Heart left ventricle (tissue), 16 donors: ENCODE results near the gene PDE6A. TPM values are rescaled to one million over a fixed set of nuclear protein-coding genes. Genes with fewer than 3 reads are reported as not detected.

Experiments used
- ATAC-seq, 4 donors: fragments of 200-7000 bp; cut with Tn5 transposase; one replicate each; pipeline ENCODE4 v1.9.1; 2020 to 2022; ENCODE audit warnings: moderate library complexity in 4 of 4, mild to moderate bottlenecking in 3 of 4, moderate number of reproducible peaks in 1 of 4
- DNase-seq, 5 donors: peaks; one replicate each; pipeline ENCODE4 v3.0.0-alpha.2; 2020
- H3K27ac ChIP-seq, 12 donors: fragments of 200-600 bp; sonication (generic) in 4 of 12; one replicate each; pipeline versions ENCODE4 v1.5.0 to v1.8.0; 2016 to 2022; ENCODE audit warnings: mild to moderate bottlenecking in 2 of 12
- H3K27me3 ChIP-seq, 9 donors: fragments of 200-600 bp; sonication (generic) in 2 of 9; one replicate each; pipeline versions ENCODE4 v1.5.1 to v1.8.0; 2016 to 2022; ENCODE audit warnings: mild to moderate bottlenecking in 3 of 9
- H3K36me3 ChIP-seq, 9 donors: fragments of 200-600 bp; sonication (generic) in 2 of 9; one replicate each; pipeline versions ENCODE4 v1.5.0 to v1.8.0; 2018 to 2022; ENCODE audit warnings: mild to moderate bottlenecking in 2 of 9
- H3K4me1 ChIP-seq, 12 donors: fragments of 200-600 bp; sonication (generic) in 4 of 12; one replicate each; pipeline versions ENCODE4 v1.5.0 to v1.8.0; 2016 to 2022; ENCODE audit warnings: mild to moderate bottlenecking in 3 of 12
- H3K4me3 ChIP-seq, 12 donors: fragments of 200-600 bp; sonication (generic) in 4 of 12; one replicate each; pipeline versions ENCODE4 v1.5.0 to v1.8.0; 2017 to 2022; ENCODE audit warnings: mild to moderate bottlenecking in 9 of 12, moderate library complexity in 4 of 12
- H3K9me3 ChIP-seq, 12 donors: fragments of 200-600 bp; sonication (generic) in 4 of 12; one replicate each; pipeline versions ENCODE4 v1.5.0 to v1.8.0; 2016 to 2022; ENCODE audit warnings: mild to moderate bottlenecking in 1 of 12
- CTCF ChIP-seq, 12 donors: fragments of 200-600 bp; sonication (generic) in 4 of 12; IDR thresholded peaks; one replicate each; pipeline versions ENCODE4 v1.5.0 to v1.8.0; 2018 to 2022; ENCODE audit warnings: antibody characterized with exemption in 12 of 12, mild to moderate bottlenecking in 5 of 12
- POLR2A ChIP-seq, 2 donors: fragments of 450-650 bp; IDR thresholded peaks; one replicate each; pipeline ENCODE4 v1.6.1; 2017; ENCODE audit warnings: antibody characterized with exemption in 2 of 2, mild to moderate bottlenecking in 2 of 2, moderate library complexity in 2 of 2
- WGBS, 4 donors: extraction: QIAGEN DNeasy Blood & Tissue Kit in 2 of 4; methylation state at CpG; one replicate each; pipeline versions ENCODE4 v1.1.5 to v1.1.7; 2013 to 2018; 5-methylcytosine and 5-hydroxymethylcytosine counted together
- intact Hi-C, 10 donors: fragments of 100-400 bp; cut with DNase I; formaldehyde crosslinking; loops; one replicate each; pipeline versions ENCODE4 v1.11.1 to v1.14.2; 2022
- polyA plus RNA-seq, 2 donors: library from polyadenylated mRNA; stranded (reverse); fragments of 200-250 nt; gene quantifications; one replicate each; pipeline ENCODE4 v1.2.3, GENCODE V29; 2013
- total RNA-seq, 9 donors: library from RNA; depleted of rRNA in 2 of 9; stranded (reverse); fragments of >200 nt in 2 of 9; fragmentation: NEBNext Ultra II Directional in 3 of 9; extraction: Animal tissue kit (Norgen Biotek cat#: 25700) in 3 of 9; gene quantifications; one replicate each; pipeline versions ENCODE4 v1.1.0 to v1.2.4, GENCODE V29; 2016 to 2023
- donor health status: ischemic (EF 13 %, LVEDD 7.1; RV severe dilation, severe dysfunction).
- donor health status: healthy with polysubstance abuse.
- donor health status: DM: no; HTN: yes; CAD: no.
- donor health status: DM: no; HTN: no; CAD: no.
- donor health status: ischemic (EF 25% LVEDD 6.9; RV normal size, moderate dysfunction).
- donor health status: ischemic (EF 25% LVEDD 5.7; RV mildly dilated, moderate dysfunction).
- donor health status: healthy.
- donor health status: DM: yes; HTN: yes; CAD: no.
- donor health status: ischemic (EF 35%, LVEDD 5.7; RV mildly dilated, moderate dysfunction).
- donor health status: nonischemic (EF 11% LVEDD 7.7; RV severe dilation, severe dysfunction).
- donor health status: DM: yes; HTN: yes; CAD: no.
- donor health status: PGD.
- donor health status: ischemic (EF 29% LVEDD 5.4; RV normal size, mild dysfunction).
- donor health status: nonischemic (EF 23%, LVEDD 6.1; RV moderate dilation, normal function).

The PDE6A gene
- total and polyA plus RNA-seq, 11 donors = 0.04 to 0.35 (median 0.11) TPM; not detected in 1

- 45 to 60% (median 53%) methylated on average over 6 of the region's 6 CpGs for WGBS, 4 donors
- H3K4me3 ChIP-seq = no peak overlapping the region
- no peaks in the 10 kb centered on the region for H3K27me3 ChIP-seq
- H3K27ac ChIP-seq = peak overlapping the region in 2 of 12 donors; percentile 16 to 28
- intact Hi-C loops = loop anchor here in 1 of 10 donors (5.0 kb wide), 1 partner anchor 72 kb away; no protein-coding TSS in a partner anchor
- no peak for DNase-seq
- TF ChIP-seq POLR2A (IDR thresholded peaks at IDR 0.05) (no peak), CTCF (IDR thresholded peaks at IDR 0.05) (no peak)
- H3K4me1 ChIP-seq = peaks cover 0 to 29% (median 13%) of the 10 kb centered on the region in 12 donors
- ATAC-seq = no peak
- no peaks in the 10 kb centered on the region for H3K36me3 ChIP-seq
- H3K9me3 ChIP-seq = no peaks in the 10 kb centered on the region
Observed at GRCh38 chr5:149939546-149939945, 5.0 kb downstream of the PDE6A start.

GRCh38 chr5:149938791-149939358 is 5.7 kb downstream of the PDE6A start:
- ATAC-seq (no peak), DNase-seq (no peak)
- 79 to 87% (median 84%) methylated on average over 6 of the region's 6 CpGs for WGBS, 4 donors
- H3K4me3 ChIP-seq = no peak overlapping the region
- no peaks in the 10 kb centered on the region for H3K36me3 ChIP-seq
- H3K27me3 ChIP-seq = no peaks in the 10 kb centered on the region
- H3K4me1 ChIP-seq = peaks cover 0 to 29% (median 13%) of the 10 kb centered on the region in 12 donors
- no peaks in the 10 kb centered on the region for H3K9me3 ChIP-seq
- peak overlapping the region in 2 of 12 donors; percentile 16 to 28 for H3K27ac ChIP-seq
- TF ChIP-seq CTCF (IDR thresholded peaks at IDR 0.05) (no peak), POLR2A (IDR thresholded peaks at IDR 0.05) (no peak)
- intact Hi-C loops = loop anchor here in 1 of 10 donors (5.0 kb wide), 1 partner anchor 72 kb away; no protein-coding TSS in a partner anchor

- intact Hi-C loops = loop anchor here in 1 of 10 donors (5.0 kb wide), 1 partner anchor 71 kb away; no protein-coding TSS in a partner anchor
- TF ChIP-seq POLR2A (IDR thresholded peaks at IDR 0.05) = no peak
- no peak for TF ChIP-seq CTCF (IDR thresholded peaks at IDR 0.05)
- H3K4me1 ChIP-seq = peaks cover 0 to 29% (median 13%) of the 10 kb centered on the region in 12 donors
- H3K36me3 ChIP-seq = no peaks in the 10 kb centered on the region
- no peak overlapping the region for H3K4me3 ChIP-seq
- H3K27ac ChIP-seq = peak overlapping the region in 2 of 12 donors; percentile 16 to 28
- no peaks in the 10 kb centered on the region for H3K27me3 ChIP-seq
- DNase-seq (peak; percentile 44 to 86 (median 77)), ATAC-seq (peak; percentile 68 to 85 (median 79))
- 7 to 25% (median 18%) methylated on average over 2 of the region's 2 CpGs for WGBS, 4 donors
- no peaks in the 10 kb centered on the region for H3K9me3 ChIP-seq
Observed at GRCh38 chr5:149938279-149938678, 6.3 kb downstream of the PDE6A start.

GRCh38 chr5:149937610-149938009 is 7.0 kb downstream of the PDE6A start:
- DNase-seq (no peak), ATAC-seq (no peak)
- Histone ChIP-seq H3K36me3 (no peaks in the 10 kb centered on the region), H3K27me3 (peaks cover 0 to 3% (median 0%) of the 10 kb centered on the region in 9 donors), H3K27ac (no peak overlapping the region), H3K4me3 (no peak overlapping the region), H3K9me3 (no peaks in the 10 kb centered on the region), H3K4me1 (peaks cover 0 to 29% (median 13%) of the 10 kb centered on the region in 12 donors)
- 89 to 100% (median 94%) methylated on average over 1 of the region's 1 CpG for whole genome bisulfite sequencing, 4 donors
- no peak for TF ChIP-seq POLR2A (IDR thresholded peaks at IDR 0.05)
- no peak for TF ChIP-seq CTCF (IDR thresholded peaks at IDR 0.05)
- intact Hi-C loops = loop anchor here in 1 of 10 donors (5.0 kb wide), 1 partner anchor 70 kb away; no protein-coding TSS in a partner anchor
